Epithelial cell of proximal tubule (primary cell): ENCODE data around the gene C7orf57. TPM values are rescaled to one million over a fixed set of nuclear protein-coding genes. Genes with fewer than 3 reads are reported as not detected.
A peak's percentile ranks its signal among the peaks of the same experiment; 100 is the strongest.

ENCODE experiments used
- DNase-seq: peaks from one replicate; pipeline ENCODE4 v3.0.0-alpha.2; 2011; ENCODE audit warnings: low read depth
- H3K4me3 ChIP-seq: 2 replicates; pipeline ENCODE4 v1.5.1; 2011; ENCODE audit warnings: low read depth, mild to moderate bottlenecking, low read length
- CTCF ChIP-seq: conservative IDR thresholded peaks from 2 replicates; pipeline ENCODE4 v1.5.1; 2012; ENCODE audit warnings: low read depth, mild to moderate bottlenecking, low read length
- total RNA-seq: library from RNA; depleted of rRNA; stranded (reverse); fragments of >200 nt; gene quantifications from 2 replicates; pipeline ENCODE4 v1.2.3, GENCODE V29; 2015

Gene C7orf57
- total RNA-seq, 1 donor from 2014 or later = not detected

- TF ChIP-seq CTCF = no peak
- no peak overlapping the region for H3K4me3 ChIP-seq
- DNase-seq = no peak
Observed at GRCh38 chr7:48107926-48108472, 72.7 kb downstream of the C7orf57 start.

GRCh38 chr7:48108959-48109847 is 73.9 kb downstream of the C7orf57 start:
- H3K4me3 ChIP-seq = no peak overlapping the region
- TF ChIP-seq CTCF = no peak
- no peak for DNase-seq

GRCh38 chr7:48109848-48110663 is 74.7 kb downstream of the C7orf57 start:
- peak; percentile 96 for TF ChIP-seq CTCF
- DNase-seq = no peak

GRCh38 chr7:48110868-48111267 is 75.5 kb downstream of the C7orf57 start:
- TF ChIP-seq CTCF = no peak
- DNase-seq = no peak
- H3K4me3 ChIP-seq = no peak overlapping the region

More at GRCh38 chr7:48109848-48110663, 74.7 kb downstream of the C7orf57 start:
- H3K4me3 ChIP-seq = no peak overlapping the region

Other genes starting within 250 kb of the C7orf57 start
- under 0.01 TPM in 1 of 2 replicates, not detected in the other for gene PKD1L1, start 87.1 kb upstream of the C7orf57 start, total RNA-seq
- 10.3 and 17.1 TPM in 2 replicates for gene HUS1, start 55.9 kb upstream of the C7orf57 start, total RNA-seq
- gene SUN3, start 6.4 kb upstream of the C7orf57 start, total RNA-seq = 0.43 TPM in 1 of 2 replicates, not detected in the other
- 35.6 and 77.8 TPM in 2 replicates for gene UPP1, start 53.7 kb downstream of the C7orf57 start, total RNA-seq
- gene ABCA13, start 135.9 kb downstream of the C7orf57 start, total RNA-seq = 0.69 and 1.7 TPM in 2 replicates